Neural progenitor cell (in vitro differentiated cells): Measurements from ENCODE around the gene LSMEM2. TPM values are rescaled to one million over a fixed set of nuclear protein-coding genes. Genes with fewer than 3 reads are reported as not detected.
"Not testable (repeated sequence)": the region's sequence is repeated elsewhere in the genome, so short reads cannot be mapped to it uniquely, and the experiment has no call there.

ENCODE experiments used
- DNase-seq: peaks from one replicate; pipeline ENCODE4 v3.0.0-alpha.2; 2016; ENCODE audit warnings: low spot score
- H2AFZ ChIP-seq: fragments of 200-600 bp; sonication (generic); replicated peaks from 2 replicates; pipeline ENCODE4 v1.6.1; 2016; ENCODE audit warnings: antibody characterized with exemption
- H3F3A ChIP-seq: fragments of 200-600 bp; sonication (generic); 2 replicates; pipeline ENCODE4 v1.6.1; 2016; ENCODE audit warnings: antibody characterized with exemption, low read depth
- H3K27ac ChIP-seq: fragments of 200-600 bp; sonication (generic); 2 replicates; pipeline ENCODE4 v1.5.1; 2016; ENCODE audit warnings: mild to moderate bottlenecking
- H3K27me3 ChIP-seq: fragments of 200-600 bp; sonication (generic); 2 replicates; pipeline ENCODE4 v1.6.1; 2016; ENCODE audit warnings: mild to moderate bottlenecking, moderate library complexity
- H3K36me3 ChIP-seq: fragments of 200-600 bp; sonication (generic); 2 replicates; pipeline ENCODE4 v1.5.1; 2016
- H3K4me1 ChIP-seq: fragments of 200-600 bp; sonication (generic); 2 replicates; pipeline ENCODE4 v1.6.1; 2016; ENCODE audit warnings: mixed run types
- H3K4me2 ChIP-seq: fragments of 200-600 bp; sonication (generic); 2 replicates; pipeline ENCODE4 v1.6.1; 2016
- H3K4me3 ChIP-seq: fragments of 200-600 bp; sonication (generic); 2 replicates; pipeline ENCODE4 v1.5.1; 2016
- H3K79me2 ChIP-seq: fragments of 200-600 bp; sonication (generic); 2 replicates; pipeline ENCODE4 v1.6.1; 2016; ENCODE audit warnings: low read depth
- H3K9ac ChIP-seq: fragments of 200-600 bp; sonication (generic); 2 replicates; pipeline ENCODE4 v1.6.1; 2016
- H3K9me3 ChIP-seq: fragments of 200-600 bp; sonication (generic); 2 replicates; pipeline ENCODE4 v1.5.1; 2016; ENCODE audit warnings: low read depth
- H4K20me1 ChIP-seq: fragments of 200-600 bp; sonication (generic); 2 replicates; pipeline ENCODE4 v1.6.1; 2016; ENCODE audit warnings: low read depth
- H3K27ac Mint-ChIP-seq: 3 replicates; pipeline ENCODE4 v1.8.0; 2021; ENCODE audit warnings: mixed read lengths
- H3K27me3 Mint-ChIP-seq: 2 replicates; pipeline ENCODE4 v1.8.0; 2022; ENCODE audit warnings: low read depth, mild to moderate bottlenecking, inconsistent platforms, moderate library complexity, mixed read lengths; ENCODE audit not compliant: insufficient read depth
- H3K36me3 Mint-ChIP-seq: 3 replicates; pipeline ENCODE4 v1.8.0; 2021; ENCODE audit warnings: mixed read lengths
- H3K4me1 Mint-ChIP-seq: 3 replicates; pipeline ENCODE4 v1.8.0; 2021; ENCODE audit warnings: mixed read lengths
- H3K4me3 Mint-ChIP-seq: 3 replicates; pipeline ENCODE4 v1.8.0; 2021; ENCODE audit warnings: mild to moderate bottlenecking, moderate library complexity, mixed read lengths
- H3K9me3 Mint-ChIP-seq: 3 replicates; pipeline ENCODE4 v1.8.0; 2020; ENCODE audit warnings: mixed read lengths
- EZH2 ChIP-seq: fragments of 200-600 bp; sonication (generic); IDR thresholded peaks from 2 replicates; pipeline ENCODE4 v1.6.1; 2017; ENCODE audit warnings: antibody characterized with exemption, mild to moderate bottlenecking, moderate library complexity
- EZH2phosphoT487 ChIP-seq: fragments of 200-600 bp; sonication (generic); IDR thresholded peaks from 2 replicates; pipeline ENCODE4 v1.6.1; 2017; ENCODE audit warnings: antibody characterized with exemption
- total RNA-seq: library from RNA; depleted of rRNA; stranded (reverse); fragments of >200 nt; gene quantifications from 2 replicates; pipeline ENCODE4 v1.2.3, GENCODE V29; 2015; ENCODE audit warnings: low replicate concordance
- TF ChIP-seq, protein P1 (sequence below): fragments of 200-600 bp; sonication (generic); IDR thresholded peaks from 2 replicates; pipeline ENCODE4 v1.5.1; 2017; ENCODE audit warnings: antibody characterized with exemption, mild to moderate bottlenecking

The LSMEM2 gene
- total RNA-seq, 1 donor from 2014 or later = not detected

- peaks cover 7% of the 10 kb centered on the region for H3K27me3 Mint-ChIP-seq
- peaks cover 12% of the 10 kb centered on the region for H3K36me3 Mint-ChIP-seq
- Histone ChIP-seq H3K79me2 (no peaks in the 10 kb centered on the region), H3K36me3 (no peaks in the 10 kb centered on the region), H4K20me1 (peaks cover 29% of the 10 kb centered on the region), H3K9ac (peak overlapping the region; percentile 45), H3K4me1 (peaks cover 33% of the 10 kb centered on the region), H3K4me2 (peak overlapping the region; percentile 84), H3K27me3 (no peaks in the 10 kb centered on the region), H3K4me3 (peak overlapping the region; percentile 42), H3F3A (peaks cover 81% of the 10 kb centered on the region), H3K9me3 (no peaks in the 10 kb centered on the region), H3K27ac (peak overlapping the region; percentile 97), H2AFZ (no peak overlapping the region)
- peak overlapping the region; percentile 96 for H3K27ac Mint-ChIP-seq
- H3K4me1 Mint-ChIP-seq = peaks cover 75% of the 10 kb centered on the region
- TF ChIP-seq, protein P1, sequence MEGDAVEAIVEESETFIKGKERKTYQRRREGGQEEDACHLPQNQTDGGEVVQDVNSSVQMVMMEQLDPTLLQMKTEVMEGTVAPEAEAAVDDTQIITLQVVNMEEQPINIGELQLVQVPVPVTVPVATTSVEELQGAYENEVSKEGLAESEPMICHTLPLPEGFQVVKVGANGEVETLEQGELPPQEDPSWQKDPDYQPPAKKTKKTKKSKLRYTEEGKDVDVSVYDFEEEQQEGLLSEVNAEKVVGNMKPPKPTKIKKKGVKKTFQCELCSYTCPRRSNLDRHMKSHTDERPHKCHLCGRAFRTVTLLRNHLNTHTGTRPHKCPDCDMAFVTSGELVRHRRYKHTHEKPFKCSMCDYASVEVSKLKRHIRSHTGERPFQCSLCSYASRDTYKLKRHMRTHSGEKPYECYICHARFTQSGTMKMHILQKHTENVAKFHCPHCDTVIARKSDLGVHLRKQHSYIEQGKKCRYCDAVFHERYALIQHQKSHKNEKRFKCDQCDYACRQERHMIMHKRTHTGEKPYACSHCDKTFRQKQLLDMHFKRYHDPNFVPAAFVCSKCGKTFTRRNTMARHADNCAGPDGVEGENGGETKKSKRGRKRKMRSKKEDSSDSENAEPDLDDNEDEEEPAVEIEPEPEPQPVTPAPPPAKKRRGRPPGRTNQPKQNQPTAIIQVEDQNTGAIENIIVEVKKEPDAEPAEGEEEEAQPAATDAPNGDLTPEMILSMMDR = peak; percentile 97
- TF ChIP-seq EZH2phosphoT487 = no peak
- peak overlapping the region; percentile 75 for H3K4me3 Mint-ChIP-seq
- peak; percentile 99 for DNase-seq
- no peaks in the 10 kb centered on the region for H3K9me3 Mint-ChIP-seq
These were observed 18.6 kb upstream of the LSMEM2 start for GRCh38 chr3:50260027-50260941.

DNA sequence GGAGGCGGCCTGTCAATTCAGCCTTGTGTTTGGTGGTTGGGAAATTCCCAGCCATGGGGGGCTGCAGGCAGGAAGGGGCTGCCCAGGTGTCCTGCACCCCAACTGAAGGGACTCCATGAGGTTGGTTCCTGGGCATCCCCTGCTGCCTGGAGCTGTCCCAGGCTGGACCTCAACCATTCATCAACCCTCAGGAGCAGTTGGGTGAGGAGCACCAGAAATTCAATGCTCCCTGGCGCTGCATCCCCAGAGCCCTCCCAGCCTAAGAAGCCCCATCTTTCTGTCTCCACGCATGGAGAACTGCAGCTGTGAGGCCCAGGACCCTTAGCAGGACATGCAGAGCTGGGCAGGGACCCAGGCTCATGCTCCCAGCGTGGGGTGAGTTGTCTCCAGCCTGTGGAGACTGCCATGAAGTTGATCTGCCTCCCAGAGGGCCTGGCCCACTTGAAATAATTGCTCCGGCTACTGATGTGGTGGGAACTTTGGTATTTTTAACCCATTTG, 17.9 kb upstream of the LSMEM2 start:
- Mint-ChIP-seq H3K4me1 (peaks cover 79% of the 10 kb centered on the region), H3K27ac (peak overlapping the region; percentile 96), H3K36me3 (peaks cover 12% of the 10 kb centered on the region), H3K9me3 (no peaks in the 10 kb centered on the region), H3K27me3 (peaks cover 9% of the 10 kb centered on the region), H3K4me3 (peak overlapping the region; percentile 61)
- Histone ChIP-seq H3K9me3 (no peaks in the 10 kb centered on the region), H3K4me3 (peak overlapping the region; percentile 42), H3K4me2 (peak overlapping the region; percentile 84), H3K9ac (no peak overlapping the region), H3K79me2 (no peaks in the 10 kb centered on the region), H3K27ac (peak overlapping the region; percentile 97), H3F3A (peaks cover 80% of the 10 kb centered on the region), H3K27me3 (no peaks in the 10 kb centered on the region), H4K20me1 (peaks cover 26% of the 10 kb centered on the region), H3K36me3 (no peaks in the 10 kb centered on the region), H2AFZ (no peak overlapping the region), H3K4me1 (peaks cover 38% of the 10 kb centered on the region)
- TF ChIP-seq, protein P1 = no peak
- no peak for TF ChIP-seq EZH2phosphoT487
- no peak for DNase-seq

- peaks cover 21% of the 10 kb centered on the region for H4K20me1 ChIP-seq
- no peaks in the 10 kb centered on the region for H3K27me3 ChIP-seq
- H3K9me3 ChIP-seq = no peaks in the 10 kb centered on the region
- H3K27ac ChIP-seq = peak overlapping the region; percentile 97
- TF ChIP-seq, protein P1 = no peak
- no peak for TF ChIP-seq EZH2
- peaks cover 12% of the 10 kb centered on the region for H3K27me3 Mint-ChIP-seq
- peaks cover 79% of the 10 kb centered on the region for H3F3A ChIP-seq
- H2AFZ ChIP-seq = no peak overlapping the region
- peak overlapping the region; percentile 84 for H3K4me2 ChIP-seq
- peaks cover 12% of the 10 kb centered on the region for H3K36me3 Mint-ChIP-seq
- H3K4me1 Mint-ChIP-seq = peaks cover 80% of the 10 kb centered on the region
- no peak overlapping the region for H3K4me3 ChIP-seq
- no peaks in the 10 kb centered on the region for H3K9me3 Mint-ChIP-seq
- peaks cover 38% of the 10 kb centered on the region for H3K4me1 ChIP-seq
- peak overlapping the region; percentile 96 for H3K27ac Mint-ChIP-seq
- H3K79me2 ChIP-seq = no peaks in the 10 kb centered on the region
- no peak for DNase-seq
- H3K9ac ChIP-seq = no peak overlapping the region
- H3K4me3 Mint-ChIP-seq = peak overlapping the region; percentile 61
- H3K36me3 ChIP-seq = no peaks in the 10 kb centered on the region
These were observed 17.4 kb upstream of the LSMEM2 start for GRCh38 chr3:50261505-50261904.

- H3K36me3 Mint-ChIP-seq, H3K9ac ChIP-seq, H3K4me2 ChIP-seq, H3K9me3 Mint-ChIP-seq, H3K36me3 ChIP-seq, H3K4me3 ChIP-seq, H3K27me3 ChIP-seq, H3K27ac Mint-ChIP-seq, H3K9me3 ChIP-seq, H3K4me3 Mint-ChIP-seq, H3K27ac ChIP-seq, DNase-seq, H3K79me2 ChIP-seq, H2AFZ ChIP-seq: not testable (repeated sequence)
- H3K4me1 Mint-ChIP-seq = peaks cover 80% of the 10 kb centered on the region
- peaks cover 73% of the 10 kb centered on the region for H3F3A ChIP-seq
- peaks cover 41% of the 10 kb centered on the region for H3K4me1 ChIP-seq
- peaks cover 16% of the 10 kb centered on the region for H4K20me1 ChIP-seq
- H3K27me3 Mint-ChIP-seq = peaks cover 14% of the 10 kb centered on the region
These were observed 16.7 kb upstream of the LSMEM2 start for GRCh38 chr3:50262200-50262599.
